Ramos (cell line): ENCODE results near the gene SH3PXD2B.

ENCODE experiments used
- in situ Hi-C: fragments of 300-500 bp; cut with MboI; formaldehyde crosslinking; loops from one replicate; pipeline ENCODE4 v1.14.3; 2022; ENCODE audit warnings: low sequenced_read_pairs; ENCODE audit not compliant: unreplicated experiment

SH3PXD2B gene

GRCh38 chr5:172322028-172322965, 132.0 kb downstream of the SH3PXD2B start:
- in situ Hi-C loops: no loop called here

GRCh38 chr5:172321593-172321992, 132.7 kb downstream of the SH3PXD2B start:
- in situ Hi-C loops: no loop called here

- in situ Hi-C loops: no loop called here
Measured at GRCh38 chr5:172319708-172320441, 134.4 kb downstream of the SH3PXD2B start.

GRCh38 chr5:172315587-172316493, 138.5 kb downstream of the SH3PXD2B start:
- in situ Hi-C loops: no loop called here

GRCh38 chr5:172313915-172314314, 140.4 kb downstream of the SH3PXD2B start:
- in situ Hi-C loops: no loop called here

- in situ Hi-C loops: no loop called here
Measured at GRCh38 chr5:172312286-172312685, 142.0 kb downstream of the SH3PXD2B start.

GRCh38 chr5:172311605-172312004, 142.7 kb downstream of the SH3PXD2B start:
- in situ Hi-C loops: no loop called here

- in situ Hi-C loops: no loop called here
Measured at GRCh38 chr5:172311026-172311425, 143.3 kb downstream of the SH3PXD2B start.

GRCh38 chr5:172305380-172305779, 148.9 kb downstream of the SH3PXD2B start:
- in situ Hi-C loops: no loop called here

- in situ Hi-C loops: no loop called here
Measured at GRCh38 chr5:172303572-172304335, 150.6 kb downstream of the SH3PXD2B start.

GRCh38 chr5:172303162-172303561, 151.2 kb downstream of the SH3PXD2B start:
- in situ Hi-C loops: no loop called here

- in situ Hi-C loops: no loop called here
Measured at GRCh38 chr5:172302047-172302710, 152.1 kb downstream of the SH3PXD2B start.

GRCh38 chr5:172299916-172300439, 154.3 kb downstream of the SH3PXD2B start:
- in situ Hi-C loops: loop anchor here (10.0 kb wide), 1 partner anchor 385 kb away; no protein-coding TSS in a partner anchor

- in situ Hi-C loops: loop anchor here (5.0 to 10.0 kb wide), 2 partner anchors 193 to 380 kb away; no protein-coding TSS in a partner anchor
Measured at GRCh38 chr5:172294831-172295230, 159.5 kb downstream of the SH3PXD2B start.

- in situ Hi-C loops: loop anchor here (5.0 to 10.0 kb wide), 2 partner anchors 192 to 379 kb away; no protein-coding TSS in a partner anchor
Measured at GRCh38 chr5:172293745-172294342, 160.5 kb downstream of the SH3PXD2B start.

GRCh38 chr5:172293054-172293744, 161.1 kb downstream of the SH3PXD2B start:
- in situ Hi-C loops: loop anchor here (5.0 to 10.0 kb wide), 2 partner anchors 191 to 378 kb away; no protein-coding TSS in a partner anchor

GRCh38 chr5:172291837-172292236, 162.5 kb downstream of the SH3PXD2B start:
- in situ Hi-C loops: loop anchor here (5.0 to 10.0 kb wide), 2 partner anchors 190 to 377 kb away; no protein-coding TSS in a partner anchor
